Testis (tissue), 3 donors: ENCODE results near the gene ETV7. TPM values are rescaled to one million over a fixed set of nuclear protein-coding genes. Genes with fewer than 3 reads are reported as not detected.

ENCODE experiments used
- DNase-seq: peaks from one replicate; pipeline ENCODE4 v3.0.0-alpha.2; 2019
- H3K27ac ChIP-seq, 2 donors: fragments of 200-600 bp; sonication (generic); one replicate each; pipeline ENCODE4 v1.5.1; 2019
- H3K27me3 ChIP-seq: fragments of 200-600 bp; sonication (generic); one replicate; pipeline ENCODE4 v1.5.1; 2019
- H3K36me3 ChIP-seq: fragments of 200-600 bp; sonication (generic); one replicate; pipeline ENCODE4 v1.5.1; 2017; ENCODE audit warnings: low read depth; ENCODE audit errors: missing control alignments
- H3K4me1 ChIP-seq: fragments of 200-600 bp; sonication (generic); one replicate; pipeline ENCODE4 v1.5.1; 2019
- H3K4me3 ChIP-seq, 2 donors: fragments of 200-600 bp; sonication (generic); one replicate each; pipeline ENCODE4 v1.5.1; 2017 to 2019
- H3K9me3 ChIP-seq: fragments of 200-600 bp; sonication (generic); one replicate; pipeline ENCODE4 v1.5.1; 2017
- POLR2A ChIP-seq: fragments of 450-650 bp; IDR thresholded peaks from one replicate; pipeline ENCODE4 v1.6.1; 2017; ENCODE audit warnings: antibody characterized with exemption, mild to moderate bottlenecking, moderate library complexity
- WGBS, 2 donors: methylation state at CpG; one replicate each; pipeline ENCODE4 v1.1.5; 2018; 5-methylcytosine and 5-hydroxymethylcytosine counted together
- intact Hi-C: fragments of 100-400 bp; cut with DNase I; formaldehyde crosslinking; loops from one replicate; pipeline ENCODE4 v1.15.1; 2023; ENCODE audit warnings: low total_unique reads
- polyA plus RNA-seq: library from polyadenylated mRNA; stranded (reverse); fragments of 350-450 nt; fragmentation: Illumina TruSeq; extraction: RNeasy Lipid Tissue Mini Kit (QIAGEN cat#74804); gene quantifications from one replicate; pipeline ENCODE4 v1.2.3, GENCODE V29; 2014; ENCODE audit warnings: low read depth, low replicate concordance; ENCODE audit not compliant: insufficient read depth
- total RNA-seq, 2 donors: library from RNA; depleted of rRNA; stranded (reverse); fragments of >200 nt; gene quantifications; one replicate each; pipeline ENCODE4 v1.2.3, GENCODE V29; 2016
- TF ChIP-seq, protein P1 (sequence below), 3 experiments: fragments of 450-650 bp in 2 of 3; fragments of 200-600 bp in 1 of 3; sonication (generic) in 1 of 3; IDR thresholded peaks; one replicate each; pipeline ENCODE4 v1.5.1; 2016 to 2019; ENCODE audit warnings: antibody characterized with exemption in 3 of 3, mild to moderate bottlenecking in 2 of 3, moderate library complexity in 1 of 3

The ETV7 gene
- total and polyA plus RNA-seq, 3 donors from 2014 or later, result 0.68 to 2.2 (median 1.3) TPM

DNA sequence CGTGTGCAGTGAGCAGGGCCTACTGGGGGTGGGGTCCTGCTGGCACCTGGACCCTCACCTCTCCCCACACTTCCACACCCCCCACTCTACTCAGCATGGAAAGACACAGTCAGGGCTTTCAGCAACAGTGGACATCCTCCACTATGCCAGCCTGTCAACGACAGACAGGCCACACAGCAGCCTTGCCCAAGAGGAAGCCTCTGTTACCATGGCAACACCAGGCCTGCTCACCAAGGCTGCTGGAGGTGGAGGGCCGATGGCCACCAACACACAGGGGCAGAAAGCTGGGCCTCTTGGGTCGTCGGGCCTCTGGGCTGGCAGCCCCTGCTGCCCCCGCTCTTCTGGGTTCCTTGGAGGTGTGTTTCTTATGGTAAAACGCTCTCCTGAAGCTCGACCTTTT, 64.4 kb downstream of the ETV7 start:
- intact Hi-C loops, result no loop called here
- no peaks in the 10 kb centered on the region for H3K27me3 ChIP-seq
- H3K27ac ChIP-seq, result no peak overlapping the region
- H3K36me3 ChIP-seq, result no peaks in the 10 kb centered on the region
- peaks cover 22% of the 10 kb centered on the region for H3K4me1 ChIP-seq
- H3K4me3 ChIP-seq, result no peak overlapping the region
- TF ChIP-seq, protein P1, sequence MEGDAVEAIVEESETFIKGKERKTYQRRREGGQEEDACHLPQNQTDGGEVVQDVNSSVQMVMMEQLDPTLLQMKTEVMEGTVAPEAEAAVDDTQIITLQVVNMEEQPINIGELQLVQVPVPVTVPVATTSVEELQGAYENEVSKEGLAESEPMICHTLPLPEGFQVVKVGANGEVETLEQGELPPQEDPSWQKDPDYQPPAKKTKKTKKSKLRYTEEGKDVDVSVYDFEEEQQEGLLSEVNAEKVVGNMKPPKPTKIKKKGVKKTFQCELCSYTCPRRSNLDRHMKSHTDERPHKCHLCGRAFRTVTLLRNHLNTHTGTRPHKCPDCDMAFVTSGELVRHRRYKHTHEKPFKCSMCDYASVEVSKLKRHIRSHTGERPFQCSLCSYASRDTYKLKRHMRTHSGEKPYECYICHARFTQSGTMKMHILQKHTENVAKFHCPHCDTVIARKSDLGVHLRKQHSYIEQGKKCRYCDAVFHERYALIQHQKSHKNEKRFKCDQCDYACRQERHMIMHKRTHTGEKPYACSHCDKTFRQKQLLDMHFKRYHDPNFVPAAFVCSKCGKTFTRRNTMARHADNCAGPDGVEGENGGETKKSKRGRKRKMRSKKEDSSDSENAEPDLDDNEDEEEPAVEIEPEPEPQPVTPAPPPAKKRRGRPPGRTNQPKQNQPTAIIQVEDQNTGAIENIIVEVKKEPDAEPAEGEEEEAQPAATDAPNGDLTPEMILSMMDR (IDR thresholded peaks at IDR 0.05), result no peak
- TF ChIP-seq POLR2A, result no peak
- WGBS, 2 donors, result 77 to 93% methylated on average over 6 to 8 of the region's 8 CpGs
- DNase-seq, result no peak
- no peaks in the 10 kb centered on the region for H3K9me3 ChIP-seq

- H3K4me1 ChIP-seq, result peaks cover 17% of the 10 kb centered on the region
- TF ChIP-seq, protein P1 (IDR thresholded peaks at IDR 0.05), result no peak
- TF ChIP-seq POLR2A, result no peak
- H3K4me3 ChIP-seq, result no peak overlapping the region
- H3K27me3 ChIP-seq, result no peaks in the 10 kb centered on the region
- WGBS, 2 donors, result 92 to 100% methylated on average over 2 to 3 of the region's 3 CpGs
- no peak overlapping the region for H3K27ac ChIP-seq
- no peak for DNase-seq
- intact Hi-C loops, result no loop called here
- H3K9me3 ChIP-seq, result no peaks in the 10 kb centered on the region
- H3K36me3 ChIP-seq, result no peaks in the 10 kb centered on the region
Observed at GRCh38 chr6:36322591-36322990, 64.9 kb downstream of the ETV7 start.

GRCh38 chr6:36320475-36320874, 67.0 kb downstream of the ETV7 start:
- Histone ChIP-seq H3K36me3 (no peaks in the 10 kb centered on the region), H3K27ac (no peak overlapping the region), H3K4me1 (peaks cover 4% of the 10 kb centered on the region), H3K9me3 (no peaks in the 10 kb centered on the region), H3K4me3 (no peak overlapping the region), H3K27me3 (no peaks in the 10 kb centered on the region)
- intact Hi-C loops, result no loop called here
- DNase-seq, result no peak
- WGBS, 2 donors, result 92 to 97% methylated on average over 7 to 11 of the region's 11 CpGs
- TF ChIP-seq, protein P1 (IDR thresholded peaks at IDR 0.05), result no peak
- TF ChIP-seq POLR2A, result no peak

- intact Hi-C loops, result no loop called here
- H3K4me1 ChIP-seq, result peaks cover under 1% of the 10 kb centered on the region
- no peaks in the 10 kb centered on the region for H3K36me3 ChIP-seq
- TF ChIP-seq, protein P1 (IDR thresholded peaks at IDR 0.05), result no peak
- TF ChIP-seq POLR2A, result no peak
- no peaks in the 10 kb centered on the region for H3K9me3 ChIP-seq
- DNase-seq, result no peak
- no peak overlapping the region for H3K27ac ChIP-seq
- WGBS, 2 donors, result 94 to 96% methylated on average over 2 of the region's 2 CpGs
- H3K27me3 ChIP-seq, result no peaks in the 10 kb centered on the region
- H3K4me3 ChIP-seq, result no peak overlapping the region
Observed at GRCh38 chr6:36319821-36320220, 67.6 kb downstream of the ETV7 start.

GRCh38 chr6:36319436-36319762, 68.1 kb downstream of the ETV7 start:
- H3K4me1 ChIP-seq, result no peaks in the 10 kb centered on the region
- DNase-seq, result no peak
- TF ChIP-seq, protein P1 (IDR thresholded peaks at IDR 0.05), result no peak
- TF ChIP-seq POLR2A, result no peak
- no peaks in the 10 kb centered on the region for H3K36me3 ChIP-seq
- WGBS, 2 donors, result 87 to 92% methylated on average over 5 to 9 of the region's 9 CpGs
- no peak overlapping the region for H3K4me3 ChIP-seq
- no peaks in the 10 kb centered on the region for H3K27me3 ChIP-seq
- H3K27ac ChIP-seq, result no peak overlapping the region
- intact Hi-C loops, result no loop called here
- H3K9me3 ChIP-seq, result no peaks in the 10 kb centered on the region
